ENCODE measurements around the gene RLF.

RLF gene

GRCh38 chr1:40251456-40251855 lies 90.3 kb downstream of the RLF start:
- WGBS, 2 donors (ENCODE audit: extremely low coverage in 2 of 2, insufficient read length in 2 of 2, insufficient replicate concordance in 1 of 2), result no CpG with 5 or more reads among the region's 4 CpGs
- Histone ChIP-seq H3K18ac (ENCODE audit: low read length) (no peak overlapping the region), H3K4me3 (ENCODE audit: low read length in 2 of 2) (no peak overlapping the region), H3K23ac (ENCODE audit: low read depth, low read length, poor library complexity) (no peak overlapping the region), H3K9me3 (replicated peaks in 1 of 2; ENCODE audit: control insufficient read depth in 2 of 2, insufficient read depth in 1 of 2, low read depth in 1 of 2, low read length in 2 of 2) (no peaks in the 10 kb centered on the region), H3K4me2 (ENCODE audit: insufficient read depth, low read length, poor library complexity, severe bottlenecking) (no peak overlapping the region), H2AK5ac (ENCODE audit: low read depth, low read length) (no peak overlapping the region), H2AFZ (ENCODE audit: low read length) (no peak overlapping the region), H3K27me3 (ENCODE audit: control insufficient read depth in 3 of 3, insufficient read depth in 3 of 3, low read depth in 1 of 3, low read length in 3 of 3) (no peaks in the 10 kb centered on the region), H3K4ac (ENCODE audit: low read length) (no peak overlapping the region), H2BK12ac (ENCODE audit: low read length) (no peak overlapping the region), H3K36me3 (replicated peaks in 1 of 2; ENCODE audit: control insufficient read depth in 2 of 2, insufficient read depth in 2 of 2, low read length in 2 of 2) (peaks cover 0 to 6% of the 10 kb centered on the region in 2 donors), H2BK15ac (ENCODE audit: low read length) (no peak overlapping the region), H3K79me1 (ENCODE audit: low read depth, low read length) (no peaks in the 10 kb centered on the region), H4K91ac (ENCODE audit: low read depth, low read length, poor library complexity) (no peak overlapping the region), H2BK120ac (ENCODE audit: low read depth, low read length) (no peak overlapping the region), H2BK5ac (ENCODE audit: low read length) (no peak overlapping the region), H4K8ac (ENCODE audit: low read depth, low read length) (no peak overlapping the region), H3K9ac (ENCODE audit: low read depth, low read length, poor library complexity) (no peak overlapping the region), H3K14ac (ENCODE audit: low read length) (no peak overlapping the region), H3K4me1 (ENCODE audit: control insufficient read depth in 2 of 2, insufficient read depth in 1 of 2, low read depth in 1 of 2, low read length in 2 of 2) (no peaks in the 10 kb centered on the region), H3K27ac (replicated peaks; ENCODE audit: low read length) (no peak overlapping the region)
- no peak for DNase-seq (ENCODE audit: low spot score)

- Histone ChIP-seq H3K14ac (ENCODE audit: low read length) (no peak overlapping the region), H2AK5ac (ENCODE audit: low read depth, low read length) (no peak overlapping the region), H2BK12ac (ENCODE audit: low read length) (no peak overlapping the region), H3K4me2 (ENCODE audit: insufficient read depth, low read length, poor library complexity, severe bottlenecking) (no peak overlapping the region), H3K9ac (ENCODE audit: low read depth, low read length, poor library complexity) (no peak overlapping the region), H3K79me1 (ENCODE audit: low read depth, low read length) (no peaks in the 10 kb centered on the region), H2AFZ (ENCODE audit: low read length) (no peak overlapping the region), H3K4me1 (ENCODE audit: control insufficient read depth in 2 of 2, insufficient read depth in 1 of 2, low read depth in 1 of 2, low read length in 2 of 2) (no peaks in the 10 kb centered on the region), H2BK5ac (ENCODE audit: low read length) (no peak overlapping the region), H3K9me3 (replicated peaks in 1 of 2; ENCODE audit: control insufficient read depth in 2 of 2, insufficient read depth in 1 of 2, low read depth in 1 of 2, low read length in 2 of 2) (no peaks in the 10 kb centered on the region), H4K91ac (ENCODE audit: low read depth, low read length, poor library complexity) (no peak overlapping the region), H3K4me3 (ENCODE audit: low read length in 2 of 2) (no peak overlapping the region), H3K18ac (ENCODE audit: low read length) (no peak overlapping the region), H3K4ac (ENCODE audit: low read length) (no peak overlapping the region), H3K27ac (replicated peaks; ENCODE audit: low read length) (no peak overlapping the region), H2BK120ac (ENCODE audit: low read depth, low read length) (no peak overlapping the region), H2BK15ac (ENCODE audit: low read length) (no peak overlapping the region), H4K8ac (ENCODE audit: low read depth, low read length) (no peak overlapping the region), H3K27me3 (ENCODE audit: control insufficient read depth in 3 of 3, insufficient read depth in 3 of 3, low read depth in 1 of 3, low read length in 3 of 3) (no peaks in the 10 kb centered on the region), H3K23ac (ENCODE audit: low read depth, low read length, poor library complexity) (no peak overlapping the region), H3K36me3 (replicated peaks in 1 of 2; ENCODE audit: control insufficient read depth in 2 of 2, insufficient read depth in 2 of 2, low read length in 2 of 2) (peaks cover 0 to 6% of the 10 kb centered on the region in 2 donors)
- DNase-seq (ENCODE audit: low spot score), result no peak
- no CpG with 5 or more reads among the region's 2 CpGs for WGBS, 2 donors (ENCODE audit: extremely low coverage in 2 of 2, insufficient read length in 2 of 2, insufficient replicate concordance in 1 of 2)
Measured at GRCh38 chr1:40252601-40253000, 91.4 kb downstream of the RLF start.

GRCh38 chr1:40255231-40255630 lies 94.0 kb downstream of the RLF start:
- H3K4me2 ChIP-seq (ENCODE audit: insufficient read depth, low read length, poor library complexity, severe bottlenecking), result no peak overlapping the region
- H2BK12ac ChIP-seq (ENCODE audit: low read length), result no peak overlapping the region
- no peak overlapping the region for H3K23ac ChIP-seq (ENCODE audit: low read depth, low read length, poor library complexity)
- H3K14ac ChIP-seq (ENCODE audit: low read length), result no peak overlapping the region
- H2AK5ac ChIP-seq (ENCODE audit: low read depth, low read length), result no peak overlapping the region
- no peak overlapping the region for H3K4ac ChIP-seq (ENCODE audit: low read length)
- no peak overlapping the region for H2BK120ac ChIP-seq (ENCODE audit: low read depth, low read length)
- no peak for DNase-seq (ENCODE audit: low spot score)
- no peaks in the 10 kb centered on the region for H3K4me1 ChIP-seq (ENCODE audit: control insufficient read depth in 2 of 2, insufficient read depth in 1 of 2, low read depth in 1 of 2, low read length in 2 of 2)
- peaks cover 0 to 15% of the 10 kb centered on the region in 2 donors for H3K36me3 ChIP-seq (replicated peaks in 1 of 2; ENCODE audit: control insufficient read depth in 2 of 2, insufficient read depth in 2 of 2, low read length in 2 of 2)
- H4K91ac ChIP-seq (ENCODE audit: low read depth, low read length, poor library complexity), result no peak overlapping the region
- no peaks in the 10 kb centered on the region for H3K27me3 ChIP-seq (ENCODE audit: control insufficient read depth in 3 of 3, insufficient read depth in 3 of 3, low read depth in 1 of 3, low read length in 3 of 3)
- H3K18ac ChIP-seq (ENCODE audit: low read length), result no peak overlapping the region
- H3K79me1 ChIP-seq (ENCODE audit: low read depth, low read length), result no peaks in the 10 kb centered on the region
- no peak overlapping the region for H2BK5ac ChIP-seq (ENCODE audit: low read length)
- no peak overlapping the region for H2BK15ac ChIP-seq (ENCODE audit: low read length)
- no peak overlapping the region for H3K9ac ChIP-seq (ENCODE audit: low read depth, low read length, poor library complexity)
- H3K9me3 ChIP-seq (replicated peaks in 1 of 2; ENCODE audit: control insufficient read depth in 2 of 2, insufficient read depth in 1 of 2, low read depth in 1 of 2, low read length in 2 of 2), result no peaks in the 10 kb centered on the region
- no peak overlapping the region for H2AFZ ChIP-seq (ENCODE audit: low read length)
- no peak overlapping the region for H4K8ac ChIP-seq (ENCODE audit: low read depth, low read length)
- H3K27ac ChIP-seq (replicated peaks; ENCODE audit: low read length), result no peak overlapping the region
- no peak overlapping the region for H3K4me3 ChIP-seq (ENCODE audit: low read length in 2 of 2)

- no peaks in the 10 kb centered on the region for H3K27me3 ChIP-seq (ENCODE audit: control insufficient read depth in 3 of 3, insufficient read depth in 3 of 3, low read depth in 1 of 3, low read length in 3 of 3)
- peaks cover 7 to 28% of the 10 kb centered on the region in 2 donors for H3K36me3 ChIP-seq (replicated peaks in 1 of 2; ENCODE audit: control insufficient read depth in 2 of 2, insufficient read depth in 2 of 2, low read length in 2 of 2)
- no peak overlapping the region for H3K27ac ChIP-seq (replicated peaks; ENCODE audit: low read length)
- H2AFZ ChIP-seq (ENCODE audit: low read length), result no peak overlapping the region
- no peak overlapping the region for H2BK120ac ChIP-seq (ENCODE audit: low read depth, low read length)
- H4K8ac ChIP-seq (ENCODE audit: low read depth, low read length), result no peak overlapping the region
- no peaks in the 10 kb centered on the region for H3K9me3 ChIP-seq (replicated peaks in 1 of 2; ENCODE audit: control insufficient read depth in 2 of 2, insufficient read depth in 1 of 2, low read depth in 1 of 2, low read length in 2 of 2)
- H4K91ac ChIP-seq (ENCODE audit: low read depth, low read length, poor library complexity), result no peak overlapping the region
- H3K23ac ChIP-seq (ENCODE audit: low read depth, low read length, poor library complexity), result no peak overlapping the region
- H3K4me3 ChIP-seq (ENCODE audit: low read length in 2 of 2), result peak overlapping the region in 1 of 2 donors; percentile 96
- WGBS, 2 donors (ENCODE audit: extremely low coverage in 2 of 2, insufficient read length in 2 of 2, insufficient replicate concordance in 1 of 2), result no CpG with 5 or more reads among the region's 6 CpGs
- H3K4me1 ChIP-seq (ENCODE audit: control insufficient read depth in 2 of 2, insufficient read depth in 1 of 2, low read depth in 1 of 2, low read length in 2 of 2), result no peaks in the 10 kb centered on the region
- H3K79me1 ChIP-seq (ENCODE audit: low read depth, low read length), result no peaks in the 10 kb centered on the region
- DNase-seq (ENCODE audit: low spot score), result no peak
- no peak overlapping the region for H3K4me2 ChIP-seq (ENCODE audit: insufficient read depth, low read length, poor library complexity, severe bottlenecking)
- no peak overlapping the region for H3K9ac ChIP-seq (ENCODE audit: low read depth, low read length, poor library complexity)
- no peak overlapping the region for H3K4ac ChIP-seq (ENCODE audit: low read length)
- no peak overlapping the region for H2BK5ac ChIP-seq (ENCODE audit: low read length)
- no peak overlapping the region for H2BK15ac ChIP-seq (ENCODE audit: low read length)
- no peak overlapping the region for H3K14ac ChIP-seq (ENCODE audit: low read length)
- no peak overlapping the region for H2BK12ac ChIP-seq (ENCODE audit: low read length)
- H3K18ac ChIP-seq (ENCODE audit: low read length), result no peak overlapping the region
- no peak overlapping the region for H2AK5ac ChIP-seq (ENCODE audit: low read depth, low read length)
Measured at GRCh38 chr1:40256401-40257084, 95.4 kb downstream of the RLF start.

All from neuronal stem cell (in vitro differentiated cells).